Ovary (tissue), 3 donors: ENCODE data around the gene VAC14.

Source experiments
- POLR2A ChIP-seq: fragments of 450-650 bp; IDR thresholded peaks from one replicate; pipeline ENCODE4 v1.6.1; 2017; ENCODE audit warnings: antibody characterized with exemption, mild to moderate bottlenecking, moderate library complexity
- TF ChIP-seq, protein P1 (sequence below), 3 donors: fragments of 450-650 bp in 2 of 3; fragments of 200-600 bp in 1 of 3; IDR thresholded peaks; one replicate each; pipeline versions ENCODE4 v1.5.1 to v1.8.0; 2016 to 2022; ENCODE audit warnings: antibody characterized with exemption in 3 of 3, mild to moderate bottlenecking in 1 of 3
- donor health status: DM: no; HTN: no; CAD: no.

DNA sequence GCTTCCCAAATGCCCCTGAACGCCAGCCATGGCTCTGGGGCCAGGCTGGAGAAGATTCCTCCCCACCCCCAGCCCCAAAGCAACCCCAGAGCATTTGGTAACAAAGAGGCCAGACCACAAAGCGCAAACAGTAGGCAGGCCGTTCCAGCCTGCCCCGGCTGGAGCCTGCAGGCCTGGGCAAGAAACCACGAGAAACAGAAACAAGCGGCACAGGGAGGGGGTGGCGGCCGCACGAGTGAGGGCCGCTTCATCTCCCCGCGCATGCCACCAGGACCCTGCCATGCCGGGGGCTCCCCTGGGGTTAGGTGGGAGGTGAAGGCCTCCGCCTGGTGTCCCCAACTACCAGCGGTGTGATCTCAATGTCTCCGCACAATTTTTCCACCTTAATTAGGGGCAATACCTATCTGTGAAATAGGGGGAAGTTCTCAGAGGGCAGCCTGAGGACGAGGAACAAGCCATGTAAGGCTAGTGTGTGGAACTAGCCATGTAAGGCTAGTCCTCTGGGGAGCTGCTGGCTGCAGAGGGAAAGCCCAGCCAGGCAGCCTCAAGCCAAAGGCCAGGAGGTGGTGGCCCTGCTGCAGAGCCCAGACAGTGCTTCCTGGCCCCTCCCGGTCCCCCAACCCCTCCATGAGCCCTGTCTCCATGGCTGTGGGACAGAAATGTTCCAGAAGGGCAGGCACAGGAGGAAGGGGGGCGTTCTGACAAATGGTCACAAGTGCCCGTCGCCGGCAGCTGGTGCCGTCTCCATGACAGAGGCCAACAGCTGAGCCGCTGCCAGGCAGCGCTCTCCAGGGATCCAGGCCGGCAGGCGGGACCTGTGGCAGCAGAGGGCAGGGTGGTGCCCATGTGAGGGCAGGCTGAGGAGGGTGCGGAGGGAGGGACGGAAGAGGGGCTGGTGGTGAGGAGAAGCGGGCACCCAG, 100.6 kb downstream of the VAC14 start:
- TF ChIP-seq, protein P1, sequence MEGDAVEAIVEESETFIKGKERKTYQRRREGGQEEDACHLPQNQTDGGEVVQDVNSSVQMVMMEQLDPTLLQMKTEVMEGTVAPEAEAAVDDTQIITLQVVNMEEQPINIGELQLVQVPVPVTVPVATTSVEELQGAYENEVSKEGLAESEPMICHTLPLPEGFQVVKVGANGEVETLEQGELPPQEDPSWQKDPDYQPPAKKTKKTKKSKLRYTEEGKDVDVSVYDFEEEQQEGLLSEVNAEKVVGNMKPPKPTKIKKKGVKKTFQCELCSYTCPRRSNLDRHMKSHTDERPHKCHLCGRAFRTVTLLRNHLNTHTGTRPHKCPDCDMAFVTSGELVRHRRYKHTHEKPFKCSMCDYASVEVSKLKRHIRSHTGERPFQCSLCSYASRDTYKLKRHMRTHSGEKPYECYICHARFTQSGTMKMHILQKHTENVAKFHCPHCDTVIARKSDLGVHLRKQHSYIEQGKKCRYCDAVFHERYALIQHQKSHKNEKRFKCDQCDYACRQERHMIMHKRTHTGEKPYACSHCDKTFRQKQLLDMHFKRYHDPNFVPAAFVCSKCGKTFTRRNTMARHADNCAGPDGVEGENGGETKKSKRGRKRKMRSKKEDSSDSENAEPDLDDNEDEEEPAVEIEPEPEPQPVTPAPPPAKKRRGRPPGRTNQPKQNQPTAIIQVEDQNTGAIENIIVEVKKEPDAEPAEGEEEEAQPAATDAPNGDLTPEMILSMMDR (IDR thresholded peaks at IDR 0.05) = no peak
- TF ChIP-seq POLR2A = no peak
